ENCODE data around the gene GLYAT. TPM values are rescaled to one million over a fixed set of nuclear protein-coding genes. Genes with fewer than 3 reads are reported as not detected.
A peak's percentile ranks its signal among the peaks of the same experiment; 100 is the strongest.

The GLYAT gene
- total and polyA plus RNA-seq, 10 donors = not detected

DNA sequence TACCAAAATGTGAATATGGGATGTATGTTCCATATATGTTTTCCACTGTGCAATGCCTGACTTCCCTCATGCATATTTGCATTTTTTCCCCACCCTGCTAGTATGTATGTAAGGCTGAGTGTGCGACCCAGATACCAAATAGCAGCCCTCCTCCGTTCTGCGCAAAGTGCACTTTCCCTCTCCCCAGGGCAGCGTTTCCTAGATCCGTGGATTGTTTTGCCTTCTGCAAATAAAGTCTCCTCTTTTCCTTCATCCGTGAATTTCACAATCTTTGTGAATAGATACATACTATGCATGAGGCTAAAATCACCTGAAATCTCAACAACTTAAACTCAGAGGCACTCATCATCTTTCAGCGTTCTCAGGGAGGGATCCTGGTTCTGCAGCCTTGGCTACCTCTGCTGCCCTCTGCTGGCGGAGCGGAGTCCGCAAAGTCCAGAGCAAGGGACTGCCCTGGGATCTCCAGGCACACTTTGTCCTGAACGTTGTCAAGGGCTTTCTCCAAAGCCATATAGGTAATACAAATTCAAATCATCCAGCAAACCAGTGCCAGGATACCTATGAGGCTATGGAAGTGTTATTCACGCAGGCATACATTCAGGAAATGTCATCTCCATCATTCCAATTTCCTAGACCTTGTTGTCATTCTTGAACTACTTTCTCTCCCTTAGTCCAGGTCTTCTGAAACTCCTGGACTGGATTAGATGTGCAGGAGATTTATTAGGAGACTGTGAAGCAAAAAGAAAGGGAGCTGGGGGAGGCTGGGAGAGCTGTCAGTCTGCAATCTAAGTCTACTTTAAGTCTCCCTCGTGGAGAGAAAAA is 56.2 kb downstream of the GLYAT start:
- WGBS, 5 donors = 39 to 44% (median 43%) methylated on average over 13 of the region's 13 CpGs
- Histone ChIP-seq H3K27ac (no peak overlapping the region), H3K9me3 (no peaks in the 10 kb centered on the region), H3K4me3 (no peak overlapping the region), H3K27me3 (replicated peaks in 1 of 7) (peaks cover 0 to 20% (median 5%) of the 10 kb centered on the region in 7 donors), H3K4me1 (peaks cover 0 to 6% (median 1%) of the 10 kb centered on the region in 6 donors), H3K36me3 (no peaks in the 10 kb centered on the region)
- intact Hi-C loops (cut with DNase I; ENCODE audit: low total_unique reads) = no loop called here
- DNase-seq = peak; percentile 90
- TF ChIP-seq POLR2AphosphoS5 (IDR thresholded peaks at IDR 0.05) = peak in 1 of 3 donors; percentile 23
- TF ChIP-seq POLR2A (IDR thresholded peaks at IDR 0.05) = no peak
- peak; percentile 58 to 92 (median 85) for TF ChIP-seq CTCF (IDR thresholded peaks at IDR 0.05 in 8 of 11, conservative IDR thresholded peaks at IDR 0.05 in 3 of 11)

GRCh38 chr11:58674609-58675008 is 57.1 kb downstream of the GLYAT start:
- intact Hi-C loops (cut with DNase I; ENCODE audit: low total_unique reads) = no loop called here
- Histone ChIP-seq H3K27ac (peak overlapping the region in 2 of 8 donors; percentile 34 to 49), H3K36me3 (no peaks in the 10 kb centered on the region), H3K9me3 (no peaks in the 10 kb centered on the region), H3K27me3 (replicated peaks in 1 of 7) (peaks cover 0 to 10% (median 0%) of the 10 kb centered on the region in 7 donors), H3K4me3 (no peak overlapping the region), H3K4me1 (peaks cover 0 to 6% (median 1%) of the 10 kb centered on the region in 6 donors)
- TF ChIP-seq POLR2AphosphoS5 (IDR thresholded peaks at IDR 0.05) (peak in 1 of 3 donors; percentile 69), CTCF (IDR thresholded peaks at IDR 0.05 in 8 of 11, conservative IDR thresholded peaks at IDR 0.05 in 3 of 11) (no peak)
- peak; percentile 76 for DNase-seq
- 76 to 92% (median 81%) methylated on average over 10 to 12 of the region's 12 CpGs for WGBS, 5 donors

DNA sequence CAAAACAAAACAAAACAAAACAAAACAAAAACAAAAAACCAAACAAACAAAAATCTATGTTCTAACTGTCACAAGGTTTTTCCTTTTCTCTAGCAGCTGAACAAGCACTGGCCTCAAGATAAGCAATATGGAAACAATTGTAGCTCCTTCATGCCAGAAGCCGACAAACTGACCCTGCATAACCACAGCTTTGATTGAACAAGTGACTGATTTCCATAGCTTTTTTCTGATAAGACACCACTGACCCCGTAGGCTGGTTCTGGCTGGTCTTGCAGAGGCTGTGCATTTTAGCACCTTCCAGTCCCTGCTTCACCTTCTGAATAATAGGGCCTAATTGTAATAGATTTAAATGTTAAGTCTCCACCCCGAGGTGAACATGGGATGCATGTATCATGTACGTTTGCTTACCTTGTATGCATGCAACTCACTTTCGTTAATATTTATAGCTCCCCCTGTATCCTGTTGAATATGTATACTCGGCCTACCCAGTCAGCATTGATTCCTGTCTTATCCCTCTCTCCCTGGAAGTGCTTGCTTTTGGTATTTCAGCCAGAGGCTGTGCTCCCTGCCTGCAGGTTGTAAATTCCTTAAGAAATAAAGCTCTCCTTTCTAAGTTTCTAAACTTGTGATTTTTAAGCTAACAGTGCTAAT is 59.6 kb downstream of the GLYAT start:
- intact Hi-C loops (cut with DNase I; ENCODE audit: low total_unique reads) = no loop called here
- no peak overlapping the region for H3K4me3 ChIP-seq
- H3K4me1 ChIP-seq = peaks cover 0 to 6% (median 1%) of the 10 kb centered on the region in 6 donors
- H3K27ac ChIP-seq = no peak overlapping the region
- no peaks in the 10 kb centered on the region for H3K36me3 ChIP-seq
- WGBS, 5 donors = 79 to 86% (median 81%) methylated on average over 6 of the region's 6 CpGs
- H3K9me3 ChIP-seq = no peaks in the 10 kb centered on the region
- DNase-seq = no peak
- H3K27me3 ChIP-seq (replicated peaks in 1 of 7) = peaks cover 0 to 10% (median 0%) of the 10 kb centered on the region in 7 donors
- no peak for TF ChIP-seq POLR2A (IDR thresholded peaks at IDR 0.05)

- Histone ChIP-seq H3K9me3 (no peaks in the 10 kb centered on the region), H3K27me3 (replicated peaks in 1 of 7) (peaks cover 0 to 16% (median 0%) of the 10 kb centered on the region in 7 donors), H3K4me1 (no peaks in the 10 kb centered on the region), H3K4me3 (no peak overlapping the region), H3K27ac (no peak overlapping the region), H3K36me3 (no peaks in the 10 kb centered on the region)
- no peak for TF ChIP-seq POLR2A (IDR thresholded peaks at IDR 0.05)
- no peak for TF ChIP-seq POLR2AphosphoS5 (IDR thresholded peaks at IDR 0.05)
- TF ChIP-seq CTCF (IDR thresholded peaks at IDR 0.05 in 8 of 11, conservative IDR thresholded peaks at IDR 0.05 in 3 of 11) = no peak
- no peak for DNase-seq
- intact Hi-C loops (cut with DNase I; ENCODE audit: low total_unique reads) = loop anchor here (10.0 kb wide), 1 partner anchor 475 kb away; no protein-coding TSS in a partner anchor
- 71 to 85% (median 80%) methylated on average over 5 of the region's 5 CpGs for WGBS, 5 donors
Observed at GRCh38 chr11:58659910-58660570, 71.7 kb downstream of the GLYAT start.
